ENCODE data around the gene SMYD3. TPM values are rescaled to one million over a fixed set of nuclear protein-coding genes. Genes with fewer than 3 reads are reported as not detected.
"Not testable (repeated sequence)": the region's sequence is repeated elsewhere in the genome, so short reads cannot be mapped to it uniquely, and the experiment has no call there.

SMYD3 gene
- total RNA-seq, 2 experiments from 2014 or later: 22.6 to 24.6 TPM

- intact Hi-C loops (cut with micrococcal nuclease): no loop called here
- ATAC-seq (no peak), DNase-seq (no peak)
- no peaks in the 10 kb centered on the region for H3K4me1 Mint-ChIP-seq (ENCODE audit: low read depth)
- TF ChIP-seq CTCF (IDR thresholded peaks at IDR 0.05): no peak
- H3K27ac Mint-ChIP-seq: no peak overlapping the region
- CTCF ChIA-PET: no interaction called here
- no peak overlapping the region for H3K4me3 Mint-ChIP-seq
- POLR2A ChIA-PET: no interaction called here
- H3K9me3 Mint-ChIP-seq: peaks cover 18% of the 10 kb centered on the region
- H3K36me3 Mint-ChIP-seq (ENCODE audit: low read depth): peaks cover 15% of the 10 kb centered on the region
- H3K27me3 Mint-ChIP-seq: no peaks in the 10 kb centered on the region
These were observed 764.2 kb downstream of the SMYD3 start for GRCh38 chr1:245742896-245743295.

- H3K27me3 Mint-ChIP-seq; intact Hi-C loops (cut with micrococcal nuclease); ATAC-seq; DNase-seq; H3K36me3 Mint-ChIP-seq (ENCODE audit: low read depth); POLR2A ChIA-PET; H3K27ac Mint-ChIP-seq; H3K4me1 Mint-ChIP-seq (ENCODE audit: low read depth); H3K4me3 Mint-ChIP-seq; H3K9me3 Mint-ChIP-seq: not testable (repeated sequence)
- CTCF ChIA-PET: interaction anchor here (1.4 kb wide), 1 partner anchor 11 kb away, joined by 3 read pairs; no protein-coding TSS in a partner anchor
These were observed 766.7 kb downstream of the SMYD3 start for GRCh38 chr1:245740336-245740735.

- ChIA-PET CTCF (no interaction called here), POLR2A (no interaction called here)
- Mint-ChIP-seq H3K36me3 (ENCODE audit: low read depth) (peaks cover 4% of the 10 kb centered on the region), H3K4me1 (ENCODE audit: low read depth) (no peaks in the 10 kb centered on the region), H3K27me3 (peaks cover 2% of the 10 kb centered on the region), H3K9me3 (peaks cover 45% of the 10 kb centered on the region), H3K27ac (no peak overlapping the region), H3K4me3 (no peak overlapping the region)
- DNase-seq (no peak), ATAC-seq (no peak)
- TF ChIP-seq CTCF (IDR thresholded peaks at IDR 0.05): no peak
- intact Hi-C loops (cut with micrococcal nuclease): no loop called here
These were observed 776.3 kb downstream of the SMYD3 start for GRCh38 chr1:245730801-245731200.

GRCh38 chr1:245728035-245728434 lies 779.0 kb downstream of the SMYD3 start:
- H3K4me1 Mint-ChIP-seq (ENCODE audit: low read depth); DNase-seq; POLR2A ChIA-PET; H3K27ac Mint-ChIP-seq; CTCF ChIA-PET; intact Hi-C loops (cut with micrococcal nuclease); H3K4me3 Mint-ChIP-seq; H3K27me3 Mint-ChIP-seq; ATAC-seq; H3K36me3 Mint-ChIP-seq (ENCODE audit: low read depth): not testable (repeated sequence)
- H3K9me3 Mint-ChIP-seq: peaks cover 42% of the 10 kb centered on the region

- H3K4me3 Mint-ChIP-seq: no peak overlapping the region
- ChIA-PET POLR2A (no interaction called here), CTCF (no interaction called here)
- ATAC-seq (no peak), DNase-seq (no peak)
- intact Hi-C loops (cut with micrococcal nuclease): no loop called here
- H3K4me1 Mint-ChIP-seq (ENCODE audit: low read depth): no peaks in the 10 kb centered on the region
- H3K27ac Mint-ChIP-seq: no peak overlapping the region
- H3K36me3 Mint-ChIP-seq (ENCODE audit: low read depth): peaks cover 3% of the 10 kb centered on the region
- TF ChIP-seq CTCF (IDR thresholded peaks at IDR 0.05): no peak
- peaks cover 7% of the 10 kb centered on the region for H3K9me3 Mint-ChIP-seq
- no peaks in the 10 kb centered on the region for H3K27me3 Mint-ChIP-seq
These were observed 785.6 kb downstream of the SMYD3 start for GRCh38 chr1:245721488-245721887.

GRCh38 chr1:245718951-245719350 lies 788.1 kb downstream of the SMYD3 start:
- H3K27me3 Mint-ChIP-seq: peaks cover 1% of the 10 kb centered on the region
- intact Hi-C loops (cut with micrococcal nuclease): no loop called here
- TF ChIP-seq CTCF (IDR thresholded peaks at IDR 0.05): no peak
- POLR2A ChIA-PET: no interaction called here
- H3K9me3 Mint-ChIP-seq: no peaks in the 10 kb centered on the region
- H3K27ac Mint-ChIP-seq: no peak overlapping the region
- CTCF ChIA-PET: no interaction called here
- H3K4me3 Mint-ChIP-seq: no peak overlapping the region
- no peaks in the 10 kb centered on the region for H3K4me1 Mint-ChIP-seq (ENCODE audit: low read depth)
- no peaks in the 10 kb centered on the region for H3K36me3 Mint-ChIP-seq (ENCODE audit: low read depth)
- ATAC-seq: no peak
- no peak for DNase-seq
